Neural cell (in vitro differentiated cells): ENCODE measurements around the gene GJD2. TPM values are rescaled to one million over a fixed set of nuclear protein-coding genes. Genes with fewer than 3 reads are reported as not detected.
A peak's percentile ranks its signal among the peaks of the same experiment; 100 is the strongest.

Experiments used
- H2AFZ ChIP-seq: fragments of 200-600, 300-800 bp; sonication (generic), shearing (Covaris generic); 2 replicates; pipeline ENCODE4 v1.6.0; 2014; ENCODE audit warnings: low read depth, mild to moderate bottlenecking, antibody characterized with exemption, low read length, moderate library complexity
- H3F3A ChIP-seq: fragments of 200-600 bp; shearing (Covaris generic); 2 replicates; pipeline ENCODE4 v1.6.1; 2016; ENCODE audit warnings: mild to moderate bottlenecking, moderate library complexity, mixed read lengths, antibody characterized with exemption, low read length; ENCODE audit not compliant: insufficient read depth, poor library complexity, severe bottlenecking
- H3K27ac ChIP-seq: fragments of 200-600, 300-800 bp; sonication (generic), shearing (Covaris generic); 2 replicates; pipeline ENCODE4 v1.5.1; 2014; ENCODE audit warnings: mild to moderate bottlenecking, low read length, moderate library complexity
- H3K27me3 ChIP-seq: fragments of 300-800, 200-600 bp; sonication (generic), shearing (Covaris generic); 2 replicates; pipeline ENCODE4 v1.6.0; 2014; ENCODE audit warnings: mild to moderate bottlenecking, low read depth, low read length, moderate library complexity; ENCODE audit not compliant: insufficient read depth
- H3K36me3 ChIP-seq: fragments of 300-800, 200-600 bp; sonication (generic), shearing (Covaris generic); 2 replicates; pipeline ENCODE4 v1.5.1; 2014; ENCODE audit warnings: mild to moderate bottlenecking, antibody characterized with exemption, low read length, moderate library complexity; ENCODE audit not compliant: insufficient read depth
- H3K4me2 ChIP-seq: fragments of 300-800, 200-600 bp; sonication (generic), shearing (Covaris generic); 2 replicates; pipeline ENCODE4 v1.6.0; 2014; ENCODE audit warnings: mild to moderate bottlenecking, low read length
- H3K4me3 ChIP-seq: fragments of 300-800, 200-600 bp; sonication (generic), shearing (Covaris generic); 2 replicates; pipeline ENCODE4 v1.5.1; 2014; ENCODE audit warnings: mild to moderate bottlenecking, low read length, moderate library complexity
- H3K79me2 ChIP-seq: fragments of 200-600 bp; shearing (Covaris generic); replicated peaks from 2 replicates; pipeline ENCODE4 v1.6.0; 2014; ENCODE audit warnings: mild to moderate bottlenecking, low read length, moderate library complexity; ENCODE audit not compliant: insufficient read depth
- H3K9ac ChIP-seq: fragments of 300-800, 200-600 bp; sonication (generic), shearing (Covaris generic); 2 replicates; pipeline ENCODE4 v1.6.1; 2016; ENCODE audit warnings: mild to moderate bottlenecking, low read length, mixed read lengths
- H3K9me2 ChIP-seq: fragments of 200-600 bp; shearing (Covaris generic); 2 replicates; pipeline ENCODE4 v1.6.1; 2016; ENCODE audit warnings: mild to moderate bottlenecking, low read length, mixed read lengths; ENCODE audit not compliant: insufficient read depth
- H3K9me3 ChIP-seq: fragments of 200-600, 300-800 bp; sonication (generic), shearing (Covaris generic); 2 replicates; pipeline ENCODE4 v1.6.1; 2016; ENCODE audit warnings: mild to moderate bottlenecking, mixed run types, low read length, moderate library complexity, mixed read lengths
- H4K20me1 ChIP-seq: fragments of 200-600 bp; shearing (Covaris generic); 2 replicates; pipeline ENCODE4 v1.6.1; 2016; ENCODE audit warnings: mild to moderate bottlenecking, mixed run types; ENCODE audit not compliant: insufficient read depth
- CTCF ChIP-seq: fragments of 450-650 bp; IDR thresholded peaks from 2 replicates; pipeline ENCODE4 v1.5.1; 2014; ENCODE audit warnings: antibody characterized with exemption, mild to moderate bottlenecking, moderate library complexity; ENCODE audit not compliant: poor library complexity, severe bottlenecking
- EP300 ChIP-seq: fragments of 450-650 bp; conservative IDR thresholded peaks from 2 replicates; pipeline ENCODE4 v1.6.1; 2014; ENCODE audit warnings: antibody characterized with exemption, mild to moderate bottlenecking, moderate library complexity; ENCODE audit not compliant: poor library complexity, severe bottlenecking
- EZH2 ChIP-seq: fragments of 200-600, 300-800 bp; shearing (Covaris generic), sonication (generic); IDR thresholded peaks from 2 replicates; pipeline ENCODE4 v1.6.1; 2014; ENCODE audit warnings: antibody characterized with exemption, low read length, borderline replicate concordance, mild to moderate bottlenecking; ENCODE audit not compliant: insufficient read depth, poor library complexity, severe bottlenecking
- MXI1 ChIP-seq: fragments of 450-650 bp; conservative IDR thresholded peaks from 2 replicates; pipeline ENCODE4 v1.6.1; 2014; ENCODE audit warnings: antibody characterized with exemption, mild to moderate bottlenecking; ENCODE audit not compliant: poor library complexity, severe bottlenecking
- POLR2AphosphoS5 ChIP-seq: IDR thresholded peaks from 2 replicates; pipeline ENCODE4 v1.6.1; 2012
- RAD21 ChIP-seq: fragments of 450-650 bp; conservative IDR thresholded peaks from 2 replicates; pipeline ENCODE4 v1.6.1; 2014; ENCODE audit warnings: antibody characterized with exemption, mild to moderate bottlenecking, moderate library complexity
- REST ChIP-seq: IDR thresholded peaks from 2 replicates; pipeline ENCODE4 v1.6.1; 2012; ENCODE audit warnings: borderline replicate concordance
- SMC3 ChIP-seq: fragments of 450-650 bp; conservative IDR thresholded peaks from 2 replicates; pipeline ENCODE4 v1.6.1; 2014; ENCODE audit warnings: antibody characterized with exemption, mild to moderate bottlenecking, moderate library complexity; ENCODE audit not compliant: poor library complexity
- TAF1 ChIP-seq: IDR thresholded peaks from 2 replicates; pipeline ENCODE4 v1.6.1; 2012; ENCODE audit warnings: low read depth
- polyA plus RNA-seq: library from polyadenylated mRNA; depleted of rRNA; stranded (reverse); fragments of >200 nt; gene quantifications from 2 replicates; pipeline ENCODE4 v1.2.3, GENCODE V29; 2014

Gene GJD2
- polyA plus RNA-seq, 1 donor from 2014 or later, result 4.6 TPM

- no peaks in the 10 kb centered on the region for H3K79me2 ChIP-seq
- H3K9ac ChIP-seq, result no peak overlapping the region
These were observed 46.4 kb downstream of the GJD2 start for GRCh38 chr15:34708422-34708821.

GRCh38 chr15:34701536-34701935 lies 53.3 kb downstream of the GJD2 start:
- Histone ChIP-seq H3K27me3 (no peaks in the 10 kb centered on the region), H3K27ac (no peak overlapping the region), H3K36me3 (no peaks in the 10 kb centered on the region), H3K9ac (no peak overlapping the region), H3K4me3 (no peak overlapping the region), H2AFZ (no peak overlapping the region), H3K9me2 (no peaks in the 10 kb centered on the region), H4K20me1 (no peaks in the 10 kb centered on the region), H3F3A (no peaks in the 10 kb centered on the region), H3K9me3 (no peaks in the 10 kb centered on the region), H3K79me2 (no peaks in the 10 kb centered on the region), H3K4me2 (no peak overlapping the region)
- TF ChIP-seq EZH2, result no peak
- no peak for TF ChIP-seq CTCF
- no peak for TF ChIP-seq TAF1
- TF ChIP-seq MXI1, result no peak
- no peak for TF ChIP-seq REST
- TF ChIP-seq EP300, result no peak
- TF ChIP-seq POLR2AphosphoS5, result no peak

More at GRCh38 chr15:34708422-34708821, 46.4 kb downstream of the GJD2 start:
- Histone ChIP-seq H3K4me2 (no peak overlapping the region), H4K20me1 (no peaks in the 10 kb centered on the region), H3K9me3 (no peaks in the 10 kb centered on the region), H3K9me2 (no peaks in the 10 kb centered on the region), H3K36me3 (no peaks in the 10 kb centered on the region), H3K4me3 (no peak overlapping the region), H3K27ac (no peak overlapping the region), H3F3A (no peaks in the 10 kb centered on the region), H2AFZ (no peak overlapping the region), H3K27me3 (no peaks in the 10 kb centered on the region)
- TF ChIP-seq REST (no peak), RAD21 (peak; percentile 61), TAF1 (no peak), POLR2AphosphoS5 (no peak), EZH2 (no peak), SMC3 (peak; percentile 67), CTCF (peak; percentile 66)
